ENCODE measurements around the gene RAET1L.
"Not testable (repeated sequence)": the region's sequence is repeated elsewhere in the genome, so short reads cannot be mapped to it uniquely, and the experiment has no call there.

Gene RAET1L, protein sequence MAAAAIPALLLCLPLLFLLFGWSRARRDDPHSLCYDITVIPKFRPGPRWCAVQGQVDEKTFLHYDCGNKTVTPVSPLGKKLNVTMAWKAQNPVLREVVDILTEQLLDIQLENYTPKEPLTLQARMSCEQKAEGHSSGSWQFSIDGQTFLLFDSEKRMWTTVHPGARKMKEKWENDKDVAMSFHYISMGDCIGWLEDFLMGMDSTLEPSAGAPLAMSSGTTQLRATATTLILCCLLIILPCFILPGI

DNA sequence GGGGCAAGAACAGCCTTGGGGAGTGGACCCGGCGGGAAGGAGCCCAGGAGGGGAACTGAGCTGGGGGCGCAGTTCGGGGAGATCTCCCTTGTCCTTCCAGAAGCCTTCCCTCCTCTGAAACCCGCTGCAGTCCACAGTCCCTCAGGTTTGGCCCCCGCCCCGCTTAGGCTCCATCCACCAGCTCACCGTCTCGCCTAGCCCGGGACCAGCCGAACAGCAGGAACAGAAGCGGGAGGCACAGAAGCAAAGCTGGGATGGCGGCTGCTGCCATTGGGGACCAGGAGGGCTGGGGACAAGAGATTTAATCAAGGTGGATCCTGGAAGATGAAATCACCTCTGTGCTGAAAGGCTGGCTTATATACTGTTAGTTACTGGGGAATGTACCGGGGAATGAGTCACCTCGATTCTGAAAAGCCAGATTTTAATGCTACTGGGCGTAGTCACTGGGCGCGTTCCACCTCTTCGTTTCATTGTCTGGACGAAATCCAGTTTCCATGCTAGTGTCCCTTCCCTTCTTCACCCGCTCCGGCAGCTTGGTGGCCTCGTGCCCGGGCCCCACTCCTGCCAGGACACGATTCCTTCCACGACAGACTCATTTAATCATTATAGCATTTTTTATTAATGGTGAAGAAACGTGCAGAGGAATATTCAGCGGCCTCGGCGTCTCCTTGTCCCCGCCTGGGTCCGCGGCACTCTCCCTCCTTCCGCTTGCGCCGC lies at the start of gene RAET1L:
Gene RAET1L, minus strand, starts transcription at position 332 of the 717 bp plus-strand sequence. Its CDS starts 61 bp downstream, at position 271.
- DNase-seq = peak; percentile 65

DNA sequence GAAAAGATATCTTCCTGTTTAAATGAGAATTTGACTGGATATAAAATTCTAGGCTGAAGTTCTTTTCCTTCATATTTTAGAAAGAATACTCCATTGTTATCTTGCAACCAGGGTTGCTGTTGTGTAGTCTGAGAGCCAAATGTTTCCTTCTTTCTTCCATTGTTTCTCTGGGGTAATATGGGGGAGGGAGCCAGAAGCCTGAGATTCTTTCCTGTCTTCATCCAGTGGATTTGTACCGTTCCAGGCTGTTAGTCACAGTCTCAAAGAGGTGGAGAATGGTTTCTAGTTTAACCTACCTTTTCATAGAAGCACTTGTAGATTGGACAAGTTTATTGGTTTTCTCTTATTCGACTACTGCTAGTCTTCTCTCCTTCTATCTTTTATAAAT lies 49.7 kb upstream of the RAET1L start:
- peak; percentile 51 for DNase-seq

DNA sequence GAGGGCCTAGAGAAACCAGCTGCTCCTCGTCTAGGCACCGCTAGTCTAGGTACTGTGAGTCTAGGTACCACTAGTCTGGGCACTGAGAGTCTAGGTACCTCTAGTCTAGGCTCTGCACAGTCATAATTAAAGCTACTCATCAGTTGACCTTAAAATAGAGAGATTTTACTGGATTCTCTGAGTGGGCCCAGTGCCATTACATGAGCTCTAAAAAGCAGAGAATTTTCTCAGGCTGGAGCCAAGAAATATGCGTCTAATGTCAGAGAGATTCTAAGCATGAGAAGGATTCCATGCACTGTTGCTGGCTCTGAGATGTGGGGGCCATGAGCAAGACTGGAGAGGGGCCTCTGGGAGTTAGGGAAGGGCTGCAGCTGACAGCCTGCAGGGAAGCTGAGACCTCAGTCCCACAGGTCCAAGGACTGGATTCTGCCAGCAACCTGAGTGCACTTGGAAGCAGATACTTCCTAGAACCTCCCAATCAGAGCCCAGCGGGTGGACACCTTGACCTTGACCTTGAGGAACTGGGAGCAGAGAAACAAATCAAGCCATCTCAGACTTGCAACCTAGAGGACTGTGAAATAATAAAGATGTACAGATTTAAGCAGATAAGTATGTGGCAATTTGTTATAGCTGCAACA lies 49.2 kb upstream of the RAET1L start:
- DNase-seq = not testable (repeated sequence)

DNA sequence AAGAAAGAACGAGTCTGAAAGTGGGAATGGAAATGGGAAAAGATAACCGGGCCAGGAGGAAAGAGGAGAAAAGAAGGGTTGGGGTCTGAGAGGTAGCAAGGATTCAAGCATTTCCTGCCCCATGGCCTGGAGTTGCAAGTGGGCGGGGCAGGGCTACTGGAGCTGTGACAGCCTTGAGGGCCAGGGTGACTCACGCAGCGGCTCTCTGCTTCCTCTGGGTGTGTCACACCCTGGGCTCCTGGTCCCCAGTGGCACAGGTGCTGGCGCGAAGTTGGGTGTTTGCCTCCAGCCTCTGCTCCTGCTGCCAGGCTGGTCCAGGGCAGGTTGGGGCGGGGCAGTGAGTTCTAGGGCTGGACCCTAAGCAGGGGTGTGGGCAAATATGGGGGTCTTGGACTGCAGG lies 46.9 kb upstream of the RAET1L start:
- no peak for DNase-seq

DNA sequence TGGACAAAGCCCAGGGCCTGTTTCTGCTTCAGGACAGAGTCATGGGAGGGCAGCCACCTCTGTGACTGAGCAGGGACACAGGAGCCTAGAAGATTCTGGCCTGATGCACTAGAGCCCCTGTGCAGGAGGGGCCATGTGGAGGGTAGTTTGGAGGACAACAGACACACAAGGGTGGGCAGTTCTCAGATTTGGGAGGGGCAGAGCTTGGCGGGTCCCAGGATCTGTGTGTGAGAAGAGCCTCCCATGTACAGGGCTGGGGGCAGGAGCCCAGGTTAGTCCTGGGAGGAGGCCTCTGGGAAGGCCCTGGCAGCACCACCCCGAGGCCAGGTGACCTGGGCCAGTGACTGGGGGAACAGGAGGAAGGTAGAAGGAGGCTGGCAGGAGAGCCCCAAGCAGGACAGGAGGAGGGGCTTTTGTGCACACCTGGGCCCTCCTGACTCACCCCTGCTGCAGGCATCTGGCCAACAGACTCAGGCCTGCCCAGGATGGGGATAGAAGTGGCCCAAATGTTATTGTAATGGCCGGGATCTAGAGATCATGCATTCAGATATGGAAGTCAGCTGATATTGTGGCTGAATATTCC lies 45.0 kb upstream of the RAET1L start:
- no peak for DNase-seq

DNA sequence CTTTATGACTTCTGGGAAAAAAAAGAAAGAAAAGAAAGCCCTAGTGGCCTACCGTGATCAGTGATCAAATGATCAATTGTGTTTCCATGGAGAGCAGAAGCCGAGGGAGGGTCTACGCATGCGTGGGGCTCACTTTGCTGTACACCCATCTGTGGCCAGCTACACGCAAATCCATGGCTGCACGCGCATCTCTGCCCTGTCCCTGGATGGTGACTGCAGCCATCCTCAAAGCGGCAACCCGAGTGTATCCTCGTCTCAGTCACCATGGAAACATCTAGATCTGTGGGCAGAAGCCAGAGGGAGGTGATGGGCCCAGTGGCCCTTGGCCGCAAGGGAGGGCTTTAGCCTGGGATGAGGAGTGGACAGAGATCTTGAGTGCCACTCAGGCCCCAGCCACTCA lies 44.4 kb upstream of the RAET1L start:
- no peak for DNase-seq

DNA sequence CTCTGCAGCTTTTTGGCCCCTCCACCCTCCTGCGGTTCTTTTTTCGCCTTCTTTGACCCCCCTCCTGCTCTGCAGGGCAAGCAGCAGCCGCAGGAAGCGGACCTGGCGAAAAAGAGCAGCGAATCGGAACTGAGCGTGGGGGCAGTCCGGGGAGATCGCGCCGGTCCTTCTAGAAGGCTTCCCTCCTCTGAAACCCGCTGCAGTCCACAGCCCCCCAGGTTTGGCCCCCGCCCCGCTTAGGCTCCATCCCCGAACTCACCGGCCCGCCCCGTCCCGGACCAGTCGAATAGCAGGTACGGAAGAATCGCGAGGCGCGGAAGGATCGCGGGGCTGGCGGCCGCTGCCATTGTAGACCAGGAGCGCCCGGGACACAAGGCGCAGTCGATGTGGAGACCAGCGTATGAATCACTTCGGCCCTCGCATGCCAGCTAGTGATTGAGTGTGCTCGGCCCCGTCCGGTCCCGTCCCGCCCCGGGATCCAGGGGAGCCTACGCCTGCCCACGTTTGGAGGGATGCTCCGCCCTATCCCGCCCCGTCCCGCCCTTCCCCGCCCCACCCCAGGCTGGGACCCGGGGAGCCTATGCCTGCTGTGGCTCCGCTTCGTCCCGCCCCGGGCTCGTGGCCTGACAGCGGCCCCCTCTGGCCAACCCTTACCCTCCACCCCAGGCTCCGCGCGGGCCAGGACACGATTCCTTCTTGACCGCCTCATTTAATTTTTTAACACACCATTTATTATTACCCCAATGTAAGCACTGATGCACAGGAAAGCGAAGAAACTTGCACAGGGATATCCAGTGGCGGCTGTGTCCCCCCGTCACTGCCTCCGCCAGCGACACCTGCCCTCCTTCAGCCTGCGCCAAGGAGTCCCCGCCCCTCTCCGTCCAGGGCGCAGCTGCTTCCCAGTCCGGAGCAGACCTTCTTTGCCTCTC lies 43.7 kb upstream of the RAET1L start, which contains the start of gene ULBP3:
Gene ULBP3, minus strand, starts transcription at position 402 of the 929 bp plus-strand sequence. Its CDS starts 55 bp downstream, at position 347.
- DNase-seq = peak; percentile 95

DNA sequence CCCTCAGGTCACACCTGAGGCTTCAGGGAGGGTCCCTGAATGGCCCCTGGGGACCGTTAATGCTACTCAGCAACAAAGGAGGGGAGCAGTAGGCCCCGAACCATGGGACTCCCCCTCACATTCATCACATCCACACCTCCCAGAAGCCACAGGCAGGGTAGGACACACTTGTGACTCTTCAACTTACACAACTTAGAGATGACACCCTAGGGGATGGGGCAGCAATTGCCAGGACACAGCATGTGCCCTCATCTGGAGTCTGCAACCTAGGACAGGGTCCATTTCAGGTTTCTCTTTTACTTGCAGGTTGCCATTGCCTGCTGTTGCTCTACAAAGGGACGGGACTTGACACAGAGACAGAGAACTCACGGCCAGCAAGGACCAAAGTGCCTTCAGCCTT lies 42.8 kb upstream of the RAET1L start:
- no peak for DNase-seq

DNA sequence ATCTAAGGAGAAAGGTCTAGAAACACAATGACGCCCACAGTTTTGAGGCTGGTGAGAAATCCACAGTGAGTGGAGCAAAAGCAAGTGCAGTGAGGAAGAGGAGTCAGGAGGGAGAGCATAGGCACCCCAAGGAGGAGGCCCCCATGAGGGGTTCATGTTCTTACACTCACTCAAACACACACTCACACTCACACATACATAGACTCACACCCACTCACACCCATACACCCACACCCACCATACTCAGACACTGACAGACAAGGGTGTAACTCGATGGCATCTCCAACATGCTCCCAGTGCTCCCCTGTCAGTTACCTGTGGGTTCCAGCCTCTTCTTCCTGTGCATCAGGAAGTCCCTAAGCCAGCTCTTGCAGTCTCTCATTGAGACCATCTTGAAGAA lies 39.8 kb upstream of the RAET1L start:
- no peak for DNase-seq

DNA sequence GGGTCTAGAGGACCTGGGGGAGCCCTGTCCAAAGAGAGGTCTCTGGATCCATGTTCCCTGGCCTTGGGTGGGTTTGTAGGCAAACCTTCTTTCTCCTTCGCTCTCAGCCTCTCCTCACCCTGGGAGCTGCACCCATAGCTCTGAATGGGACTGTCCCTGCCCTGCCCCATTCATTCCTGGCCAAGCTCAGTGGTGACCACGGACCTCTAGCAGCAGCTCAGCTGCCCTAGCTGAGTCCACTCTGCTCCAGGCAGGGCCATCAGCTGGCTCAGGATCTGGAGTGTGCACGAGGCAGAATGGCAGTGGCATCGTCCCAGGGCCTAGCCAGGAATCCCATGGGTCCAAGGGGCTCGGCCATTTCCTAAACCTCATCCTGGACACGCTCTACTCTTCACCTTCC lies 38.3 kb upstream of the RAET1L start:
- no peak for DNase-seq

DNA sequence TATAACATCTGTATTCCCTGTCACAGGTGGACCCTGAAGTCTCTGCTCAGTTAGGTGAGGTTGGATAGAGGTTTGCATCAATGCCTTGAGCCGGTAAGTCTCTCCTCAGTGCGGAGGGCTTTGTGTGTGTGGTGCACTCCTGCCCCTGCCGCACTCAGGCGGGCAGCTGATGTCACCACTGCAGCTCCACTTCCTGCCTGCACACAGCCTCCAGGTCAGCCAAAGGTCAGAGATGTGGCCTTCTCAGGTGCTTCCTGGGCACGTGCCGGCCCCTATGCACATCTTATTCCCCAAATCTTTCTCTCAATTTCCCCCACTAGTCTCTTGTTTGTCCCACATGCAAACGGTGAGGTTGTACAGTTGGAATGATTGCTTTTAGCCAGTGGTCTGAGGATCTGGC lies 34.6 kb upstream of the RAET1L start:
- DNase-seq = not testable (repeated sequence)

DNA sequence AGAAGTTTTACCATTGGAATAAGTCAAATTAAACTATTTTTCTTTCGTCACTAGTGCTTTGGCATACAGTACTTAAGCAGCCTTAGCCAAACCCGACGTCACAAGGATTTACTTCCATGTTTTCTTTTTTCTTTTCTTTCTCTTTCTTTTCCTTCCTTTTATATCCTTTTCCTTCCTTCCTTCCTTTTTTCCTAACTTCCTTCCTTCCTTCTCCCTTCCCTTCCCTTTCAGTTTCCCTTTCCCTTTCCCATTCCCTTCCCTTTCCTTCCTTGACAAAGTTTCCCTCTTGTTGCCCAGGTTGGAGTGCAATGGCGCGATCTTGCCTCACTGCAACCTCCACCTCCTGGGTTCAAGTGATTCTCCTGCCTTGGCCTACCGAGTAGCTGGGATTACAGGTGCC lies 33.7 kb upstream of the RAET1L start:
- no peak for DNase-seq

DNA sequence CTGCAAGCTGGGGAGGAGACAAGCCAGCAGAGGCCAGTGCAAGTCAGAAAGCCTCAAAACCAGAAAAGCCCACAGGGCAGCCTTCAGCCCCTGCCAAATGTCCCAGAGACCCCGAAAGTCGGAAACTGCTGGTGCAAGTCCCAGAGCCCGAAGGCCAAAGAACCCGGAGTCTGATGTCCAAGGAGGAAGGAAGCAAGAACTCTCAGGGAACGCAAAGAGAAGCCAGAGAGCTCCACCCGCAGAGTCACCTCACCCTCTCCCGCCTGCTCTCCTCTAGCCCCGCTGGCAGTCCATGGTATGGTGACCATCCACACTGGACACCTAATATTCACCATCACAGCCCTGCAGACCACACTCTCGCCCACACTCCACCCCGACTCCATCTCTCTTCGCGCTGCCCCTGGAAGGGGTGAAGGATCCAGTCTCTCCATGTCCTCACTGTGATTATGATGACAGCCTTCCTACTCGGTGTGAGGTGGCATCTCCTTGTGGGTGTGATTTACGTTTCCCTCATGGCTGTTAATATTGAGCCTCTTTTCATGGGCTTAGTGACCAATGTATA lies 33.0 kb upstream of the RAET1L start:
- DNase-seq = no peak

DNA sequence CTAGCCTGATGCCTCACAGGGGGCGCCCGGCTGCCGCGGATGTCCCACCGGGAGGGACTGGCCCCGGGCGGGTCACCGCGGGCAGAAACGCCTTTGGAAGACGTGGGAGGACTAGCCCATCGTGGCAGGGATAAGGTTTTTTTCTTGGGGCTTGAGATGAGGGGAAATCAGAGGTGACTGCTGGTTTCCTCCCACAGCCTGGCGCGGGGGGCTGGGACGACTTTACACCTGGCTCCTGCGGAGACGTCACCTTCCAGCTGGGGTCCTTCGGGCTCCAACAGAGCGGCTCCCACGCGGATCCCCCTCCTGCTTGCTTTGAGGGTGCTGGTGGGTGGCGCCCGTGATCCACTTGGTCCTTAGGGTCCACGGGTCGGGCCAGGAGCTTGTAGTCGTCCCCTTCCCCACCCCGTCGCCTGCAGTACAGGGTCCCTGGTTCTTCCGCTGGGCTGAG lies 32.2 kb upstream of the RAET1L start:
- no peak for DNase-seq

DNA sequence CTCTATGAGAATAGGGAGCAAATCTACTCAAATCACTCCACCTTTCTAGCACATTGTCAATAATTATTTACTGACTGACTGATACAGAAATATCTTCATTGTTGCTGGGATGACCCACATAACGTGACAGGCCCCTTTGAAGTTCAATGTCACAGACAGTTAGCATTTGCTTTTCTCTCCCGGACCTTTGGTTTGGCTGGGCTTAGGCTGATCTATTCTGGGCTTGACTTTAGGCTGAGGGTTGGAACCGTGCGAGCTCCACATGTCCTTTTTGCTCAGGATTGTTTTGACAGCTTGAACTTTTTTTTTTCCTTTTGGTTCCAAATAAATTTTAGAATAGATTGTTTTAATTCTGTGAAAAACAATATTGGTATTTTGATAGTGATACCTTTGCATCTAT lies 31.6 kb upstream of the RAET1L start:
- DNase-seq = no peak

DNA sequence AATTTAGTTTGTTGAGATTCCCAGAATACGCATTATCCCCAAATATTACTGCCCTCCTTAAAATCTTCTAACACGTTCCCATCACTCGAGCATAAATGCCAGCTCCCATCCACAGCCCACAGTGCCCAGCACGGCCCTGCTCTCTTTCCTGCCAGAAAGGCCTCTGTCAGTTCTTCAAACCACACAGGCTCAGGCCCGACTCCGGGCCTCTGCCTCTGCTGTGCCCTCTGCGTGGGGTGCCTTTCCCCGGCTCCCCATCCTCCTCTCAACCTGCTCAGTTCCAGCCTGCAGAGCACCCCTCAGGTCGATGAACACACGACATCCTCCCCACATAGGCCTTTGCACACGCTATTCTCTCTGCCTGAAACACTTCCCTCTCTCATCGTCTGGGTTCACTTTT lies 30.8 kb upstream of the RAET1L start:
- no peak for DNase-seq

DNA sequence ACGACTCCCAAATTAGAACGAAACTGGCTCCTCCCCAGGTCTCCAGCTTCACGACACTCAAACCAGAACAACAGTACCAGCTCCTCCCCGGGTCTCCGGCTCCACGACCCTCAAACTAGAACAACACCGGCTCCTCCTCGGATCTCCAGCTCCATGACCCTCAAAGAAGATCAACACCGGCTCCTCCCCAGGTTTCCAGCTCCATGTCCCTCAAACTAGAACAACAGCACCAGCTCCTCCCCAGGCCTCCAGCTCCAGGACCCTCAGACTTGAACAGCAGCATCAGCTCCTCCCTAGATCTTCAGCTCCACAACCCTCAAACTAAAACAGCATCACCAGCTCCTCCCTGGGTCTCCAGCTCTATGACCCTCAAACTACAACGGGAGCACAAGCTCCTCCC lies 29.8 kb upstream of the RAET1L start:
- no peak for DNase-seq

DNA sequence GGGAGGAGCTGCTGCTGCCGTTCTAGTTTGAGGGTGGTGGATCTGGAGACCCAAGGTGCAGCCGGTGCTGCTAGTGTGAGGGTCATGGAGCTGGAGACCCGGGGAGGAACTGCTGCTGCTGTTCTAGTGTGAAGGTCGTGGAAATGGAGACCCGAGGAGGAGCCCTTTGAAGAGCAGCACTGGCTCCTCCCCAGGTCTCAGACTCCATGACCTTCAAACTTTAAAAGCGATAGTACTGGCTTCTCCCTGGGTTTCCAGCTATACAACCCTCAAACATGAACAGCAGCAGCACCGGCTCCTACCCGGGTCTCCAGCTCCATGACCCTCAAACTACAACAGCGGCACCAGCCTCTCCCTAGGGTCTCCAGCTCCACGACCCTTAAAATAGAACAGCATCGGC lies 28.1 kb upstream of the RAET1L start:
- DNase-seq = no peak

DNA sequence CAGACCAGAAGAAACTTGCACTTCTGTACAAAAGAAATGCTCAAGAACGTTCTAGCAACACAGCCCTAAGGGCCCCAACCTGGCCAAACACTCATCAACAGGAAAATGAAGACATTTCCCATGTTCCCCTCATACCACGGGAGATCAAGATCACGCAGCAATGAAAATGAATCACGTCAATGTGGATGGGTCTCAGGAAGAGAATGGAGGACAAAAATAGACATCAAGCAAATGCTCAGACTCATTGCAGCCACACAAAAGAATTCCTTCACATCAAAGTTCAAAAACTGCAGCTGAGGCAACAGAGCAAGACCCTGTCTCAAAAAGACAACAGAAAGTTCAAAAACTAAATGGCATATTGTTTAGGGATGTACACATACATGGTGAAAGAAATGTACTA lies 25.5 kb upstream of the RAET1L start:
- no peak for DNase-seq

DNA sequence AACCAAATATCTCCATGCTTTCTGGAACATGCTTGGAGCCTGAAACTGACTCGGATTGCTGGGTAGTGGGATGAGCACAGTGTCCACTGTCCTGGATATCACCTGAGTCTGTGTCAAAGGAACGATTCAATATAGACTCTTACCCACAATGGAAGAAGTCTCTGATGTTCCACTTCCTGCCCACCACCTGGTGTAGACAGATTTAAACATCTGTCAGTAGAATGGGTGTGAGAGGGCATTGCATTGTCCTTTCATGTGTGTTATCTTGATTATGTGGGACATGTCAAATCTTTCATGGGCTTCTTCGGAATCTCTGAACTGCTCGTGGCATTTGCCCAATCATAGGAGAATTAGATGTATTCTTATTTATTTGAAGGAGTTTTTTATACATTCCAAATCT lies 22.8 kb upstream of the RAET1L start:
- no peak for DNase-seq

DNA sequence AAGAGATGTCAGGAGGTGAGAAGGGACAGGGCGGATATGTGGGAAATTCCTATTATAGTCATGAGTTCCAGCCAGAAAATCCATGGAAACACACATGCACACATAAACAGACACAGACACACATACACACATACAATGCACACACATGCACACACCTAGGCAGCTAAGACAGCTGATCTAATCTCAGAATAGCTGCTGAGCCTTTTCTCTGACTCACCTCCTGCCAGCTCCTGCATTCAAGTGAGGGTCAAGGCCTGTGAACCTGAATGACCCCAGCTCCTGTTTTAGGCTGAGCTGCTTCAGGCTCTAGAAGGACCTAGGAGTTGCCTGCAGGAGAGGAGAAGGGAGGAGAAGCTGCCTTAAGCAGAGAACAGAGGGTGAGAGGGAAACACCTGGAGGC lies 21.6 kb upstream of the RAET1L start:
- DNase-seq = no peak

DNA sequence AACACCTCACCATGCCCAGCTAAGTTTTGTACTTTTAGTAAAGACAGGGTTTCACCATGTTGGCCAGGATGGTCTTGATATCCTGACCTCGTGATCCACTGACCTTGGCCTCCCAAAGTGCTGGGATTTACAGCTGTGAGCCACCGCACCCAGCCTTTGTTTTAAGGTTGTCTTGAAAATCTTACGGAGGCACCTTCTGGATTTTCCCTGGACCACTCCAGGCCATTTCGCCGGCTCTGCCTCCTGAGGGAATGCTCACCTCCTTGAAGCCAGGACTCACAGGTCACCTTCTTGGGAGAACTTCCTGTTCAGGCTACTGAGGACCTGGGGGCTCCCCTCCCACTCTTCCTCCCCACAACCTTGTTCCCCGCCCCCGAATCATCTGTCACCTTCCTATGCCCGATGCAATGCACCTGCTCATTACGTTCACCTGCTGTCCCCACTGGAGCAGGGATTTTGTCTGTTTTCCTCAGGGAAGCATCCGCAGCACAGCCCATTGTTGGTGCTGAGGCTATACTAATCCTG lies 19.4 kb upstream of the RAET1L start:
- no peak for DNase-seq
